CD4-positive, alpha-beta T cell treated with Interleukin-21 for 1 hour (primary cell): ENCODE results near the gene BIVM.
"Not testable (repeated sequence)": the region's sequence is repeated elsewhere in the genome, so short reads cannot be mapped to it uniquely, and the experiment has no call there.

Source experiments
- DNase-seq: peaks from one replicate; pipeline ENCODE4 v3.0.0-alpha.2; 2020

Gene BIVM

GRCh38 chr13:102798581-102799425, at the start of gene BIVM, which contains the start of gene POGLUT2:
Gene BIVM (plus strand): TSS chr13:102799119. CDS start chr13:102807268, 8,149 bp downstream.
Gene POGLUT2 (minus strand): TSS chr13:102798976. CDS start chr13:102798670, 306 bp downstream.
- peak; percentile 79 for DNase-seq

- no peak for DNase-seq
These were observed 47.0 kb upstream of the BIVM start for GRCh38 chr13:102751886-102752285.

GRCh38 chr13:102757006-102757405, 41.9 kb upstream of the BIVM start:
- DNase-seq: no peak

GRCh38 chr13:102758842-102759241, 40.1 kb upstream of the BIVM start:
- DNase-seq: no peak

GRCh38 chr13:102761071-102761470, 37.8 kb upstream of the BIVM start:
- DNase-seq: no peak

GRCh38 chr13:102763741-102764140, 35.2 kb upstream of the BIVM start:
- DNase-seq: no peak

- DNase-seq: no peak
These were observed 30.0 kb upstream of the BIVM start for GRCh38 chr13:102768909-102769308.

- DNase-seq: no peak
These were observed 29.2 kb upstream of the BIVM start for GRCh38 chr13:102769679-102770078.

GRCh38 chr13:102770435-102770834, 28.5 kb upstream of the BIVM start:
- DNase-seq: no peak

- DNase-seq: no peak
These were observed 27.4 kb upstream of the BIVM start for GRCh38 chr13:102771298-102772041.

- DNase-seq: no peak
These were observed 26.9 kb upstream of the BIVM start for GRCh38 chr13:102772042-102772425.

GRCh38 chr13:102773441-102774213, 25.3 kb upstream of the BIVM start, which contains the start of gene TEX30:
Gene TEX30 (minus strand): TSS chr13:102773786. CDS start chr13:102770026, 3,760 bp downstream.
- DNase-seq: peak; percentile 90

- DNase-seq: no peak
These were observed 24.7 kb upstream of the BIVM start for GRCh38 chr13:102774214-102774568.

GRCh38 chr13:102774591-102775520, 24.1 kb upstream of the BIVM start:
- no peak for DNase-seq

- no peak for DNase-seq
These were observed 22.6 kb upstream of the BIVM start for GRCh38 chr13:102776271-102776670.

GRCh38 chr13:102777736-102778135, 21.2 kb upstream of the BIVM start:
- no peak for DNase-seq

- DNase-seq: peak; percentile 51
These were observed 19.3 kb upstream of the BIVM start for GRCh38 chr13:102779436-102780159.

- not testable (repeated sequence) for DNase-seq
These were observed 18.3 kb upstream of the BIVM start for GRCh38 chr13:102780656-102781055.

- DNase-seq: no peak
These were observed 17.3 kb upstream of the BIVM start for GRCh38 chr13:102781591-102781990.

- DNase-seq: no peak
These were observed 14.4 kb upstream of the BIVM start for GRCh38 chr13:102784483-102784882.

- no peak for DNase-seq
These were observed 10.2 kb upstream of the BIVM start for GRCh38 chr13:102788683-102789082.
